H1 (cell line): ENCODE results near the gene KMT5C. TPM values are rescaled to one million over a fixed set of nuclear protein-coding genes. Genes with fewer than 3 reads are reported as not detected.

Experiments
- CTCF ChIA-PET: fragments of 300-600 bp; sonication (Branson Sonifier 250); formaldehyde crosslinking; loops from one replicate; lab custom pipeline; 2021; ENCODE audit not compliant: partially characterized antibody; lab: Charles Lee
- POLR2A ChIA-PET: fragments of 300-600 bp; sonication (Branson Sonifier 250); formaldehyde crosslinking; loops from one replicate; lab custom pipeline; 2021; ENCODE audit warnings: inconsistent platforms; ENCODE audit not compliant: partially characterized antibody; lab: Charles Lee
- DNase-seq, 2 experiments: peaks; one replicate each; pipeline versions ENCODE4 v3.0.0 to v3.0.0-alpha.2; 2010 to 2022; ENCODE audit warnings: low spot score in 2 of 2, low read depth in 1 of 2, mixed read lengths in 1 of 2
- FAIRE-seq: peaks from 2 replicates; lab custom pipeline; 2011; peaks lifted over from hg19 to GRCh38; lab: Jason Lieb, UNC
- H2AFZ ChIP-seq: 2 replicates; pipeline ENCODE4 v1.8.1; 2012; ENCODE audit warnings: low read length, inconsistent platforms
- H2AK5ac ChIP-seq: 2 replicates; pipeline ENCODE4 v1.6.1; 2013; ENCODE audit warnings: low read depth, low read length
- H2BK120ac ChIP-seq: replicated peaks from 2 replicates; pipeline ENCODE3; 2013; ENCODE audit warnings: low read depth, low read length, inconsistent platforms
- H2BK12ac ChIP-seq: 2 replicates; pipeline ENCODE4 v1.6.1; 2013; ENCODE audit warnings: low read depth, low read length
- H2BK15ac ChIP-seq: 2 replicates; pipeline ENCODE4 v1.6.1; 2013; ENCODE audit warnings: low read length
- H2BK20ac ChIP-seq: 2 replicates; pipeline ENCODE4 v1.6.1; 2013; ENCODE audit warnings: low read length
- H2BK5ac ChIP-seq: 2 replicates; pipeline ENCODE4 v1.6.1; 2013; ENCODE audit warnings: low read depth, low read length
- H3K14ac ChIP-seq: 2 replicates; pipeline ENCODE4 v1.6.1; 2013; ENCODE audit warnings: inconsistent platforms; ENCODE audit not compliant: insufficient read length
- H3K18ac ChIP-seq: 2 replicates; pipeline ENCODE4 v1.6.1; 2013; ENCODE audit warnings: low read length; ENCODE audit errors: extremely low read depth
- H3K23ac ChIP-seq: 2 replicates; pipeline ENCODE4 v1.6.1; 2013; ENCODE audit warnings: inconsistent platforms; ENCODE audit not compliant: insufficient read length
- H3K23me2 ChIP-seq: 2 replicates; pipeline ENCODE4 v1.6.1; 2013; ENCODE audit warnings: low read depth, low read length
- H3K27ac ChIP-seq: 2 replicates; pipeline ENCODE4 v1.6.1; 2011; ENCODE audit warnings: low read depth, low read length, inconsistent platforms
- H3K27me3 ChIP-seq, 4 experiments: replicated peaks in 1 of 4; 1 replicate in 1 of 4; 2 replicates in 3 of 4; pipeline versions ENCODE4 v1.6.1 to v1.8.1; 2011 to 2013; ENCODE audit warnings: low read length in 3 of 4, mild to moderate bottlenecking in 3 of 4, inconsistent platforms in 2 of 4, mixed read lengths in 2 of 4, moderate library complexity in 1 of 4; ENCODE audit not compliant: control insufficient read depth in 3 of 4, insufficient read depth in 3 of 4; ENCODE audit errors: extremely low read depth in 1 of 4
- H3K36me3 ChIP-seq, 4 experiments: 2 replicates each; pipeline versions ENCODE4 v1.6.1 to v1.8.1; 2011 to 2013; ENCODE audit warnings: mild to moderate bottlenecking in 4 of 4, low read length in 3 of 4, moderate library complexity in 2 of 4, control low read depth in 1 of 4, inconsistent platforms in 1 of 4; ENCODE audit not compliant: insufficient read depth in 4 of 4, control insufficient read depth in 2 of 4
- H3K4ac ChIP-seq: replicated peaks from 2 replicates; pipeline ENCODE3; 2013; ENCODE audit warnings: low read length, low read depth, mixed read lengths, inconsistent platforms; ENCODE audit not compliant: insufficient read length
- H3K4me1 ChIP-seq, 4 experiments: replicated peaks in 1 of 4; 1 replicate in 1 of 4; 2 replicates in 3 of 4; pipeline versions ENCODE4 v1.6.1 to v1.8.1; 2011 to 2013; ENCODE audit warnings: low read length in 3 of 4, inconsistent platforms in 2 of 4, mixed read lengths in 1 of 4; ENCODE audit not compliant: insufficient read depth in 4 of 4, control insufficient read depth in 3 of 4
- H3K4me2 ChIP-seq, 2 experiments: 2 replicates each; pipeline versions ENCODE4 v1.6.1 to v1.8.1; 2011 to 2013; ENCODE audit warnings: low read depth in 2 of 2, low read length in 2 of 2, control low read depth in 1 of 2, inconsistent platforms in 1 of 2, mild to moderate bottlenecking in 1 of 2; ENCODE audit not compliant: insufficient read depth in 1 of 2
- H3K4me3 ChIP-seq, 4 experiments: fragments of 200-600, 300-600 bp in 1 of 4; sonication (generic), shearing (Covaris generic), sonication (Bioruptor Twin) in 1 of 4; 2 replicates each; pipeline versions ENCODE4 v1.5.1 to v1.8.1; 2011 to 2016; ENCODE audit warnings: low read length in 4 of 4, low read depth in 3 of 4, control low read depth in 2 of 4, inconsistent platforms in 2 of 4, mild to moderate bottlenecking in 2 of 4, mixed read lengths in 1 of 4, moderate library complexity in 1 of 4; ENCODE audit not compliant: insufficient read depth in 2 of 4; ENCODE audit errors: extremely low read depth in 1 of 4
- H3K56ac ChIP-seq: replicated peaks from 2 replicates; pipeline ENCODE3; 2013; ENCODE audit warnings: low read depth, mild to moderate bottlenecking, mixed read lengths, low read length, inconsistent platforms; ENCODE audit not compliant: insufficient read length
- H3K79me1 ChIP-seq: 2 replicates; pipeline ENCODE4 v1.6.1; 2013; ENCODE audit warnings: low read depth, low read length, control low read depth
- H3K79me2 ChIP-seq, 2 experiments: 2 replicates each; pipeline versions ENCODE4 v1.6.1 to v1.8.1; 2012 to 2013; ENCODE audit warnings: low read length in 2 of 2, mild to moderate bottlenecking in 2 of 2, inconsistent platforms in 1 of 2; ENCODE audit not compliant: insufficient read depth in 2 of 2, control insufficient read depth in 1 of 2
- H3K9ac ChIP-seq, 4 experiments: replicated peaks in 1 of 4; 1 replicate in 1 of 4; 2 replicates in 3 of 4; pipeline versions ENCODE4 v1.6.1 to v1.8.1; 2011 to 2013; ENCODE audit warnings: low read depth in 3 of 4, low read length in 3 of 4, control low read depth in 2 of 4, mild to moderate bottlenecking in 2 of 4, moderate library complexity in 2 of 4, inconsistent platforms in 1 of 4; ENCODE audit errors: extremely low read depth in 1 of 4
- H3K9me3 ChIP-seq, 2 experiments: 2 replicates each; pipeline versions ENCODE4 v1.6.1 to v1.8.1; 2012 to 2013; ENCODE audit warnings: mild to moderate bottlenecking in 2 of 2, moderate library complexity in 2 of 2, control low read depth in 1 of 2, inconsistent platforms in 1 of 2, low read depth in 1 of 2, low read length in 1 of 2, mixed read lengths in 1 of 2; ENCODE audit not compliant: insufficient read depth in 2 of 2
- H4K20me1 ChIP-seq, 2 experiments: replicated peaks in 1 of 2; 2 replicates each; pipeline versions ENCODE3 to v1.8.1; 2011 to 2013; ENCODE audit warnings: inconsistent platforms in 2 of 2, low read length in 2 of 2, mild to moderate bottlenecking in 1 of 2; ENCODE audit not compliant: insufficient read depth in 2 of 2, control insufficient read depth in 1 of 2
- H4K5ac ChIP-seq: 2 replicates; pipeline ENCODE4 v1.6.1; 2013; ENCODE audit warnings: low read length, low read depth, mixed read lengths, inconsistent platforms; ENCODE audit not compliant: insufficient read length
- H4K8ac ChIP-seq: 2 replicates; pipeline ENCODE4 v1.8.0; 2013; ENCODE audit warnings: mild to moderate bottlenecking, moderate library complexity, low read length, inconsistent platforms; ENCODE audit not compliant: insufficient read depth; ENCODE audit errors: extremely low read depth
- H4K91ac ChIP-seq: replicated peaks from 2 replicates; pipeline ENCODE3; 2013; ENCODE audit warnings: low read length, mixed read lengths, inconsistent platforms; ENCODE audit not compliant: insufficient read length
- ASH2L ChIP-seq: fragments of 200-600, 300-600 bp; sonication (generic); IDR thresholded peaks from one replicate; pipeline ENCODE4 v1.7.1; 2017; ENCODE audit warnings: low read length
- EGR1 ChIP-seq: IDR thresholded peaks from 2 replicates; pipeline ENCODE4 v1.6.1; 2011; ENCODE audit warnings: low read depth, low read length, borderline replicate concordance
- MAX ChIP-seq: IDR thresholded peaks from 2 replicates; pipeline ENCODE4 v1.6.1; 2012; ENCODE audit warnings: inconsistent platforms
- POLR2AphosphoS5 ChIP-seq: IDR thresholded peaks from 2 replicates; pipeline ENCODE4 v1.6.1; 2011; ENCODE audit warnings: low read depth, low read length
- SIRT6 ChIP-seq: IDR thresholded peaks from one replicate; pipeline ENCODE4 v1.7.1; 2012; ENCODE audit warnings: low read length, inconsistent platforms
- SP1 ChIP-seq: IDR thresholded peaks from 2 replicates; pipeline ENCODE4 v1.6.1; 2011; ENCODE audit warnings: low read depth, low read length
- SRF ChIP-seq: IDR thresholded peaks from 2 replicates; pipeline ENCODE4 v1.6.1; 2011; ENCODE audit warnings: mild to moderate bottlenecking, low read depth, low read length, moderate library complexity
- WGBS, 2 experiments: shearing (Covaris generic) in 1 of 2; methylation state at CpG; one replicate each; pipeline versions ENCODE4 v1.1.6 to v1.1.7; 2013 to 2015; ENCODE audit warnings: low lambda C conversion rate in 2 of 2, mixed read lengths in 2 of 2, inconsistent platforms in 1 of 2, low coverage in 1 of 2, missing lambda C conversion rate in 1 of 2; ENCODE audit not compliant: insufficient replicate concordance in 2 of 2, insufficient coverage in 1 of 2, insufficient read length in 1 of 2; ENCODE audit errors: extremely low coverage in 1 of 2, missing lambda C conversion rate in 1 of 2; 5-methylcytosine and 5-hydroxymethylcytosine counted together
- polyA plus RNA-seq, 7 experiments: library from polyadenylated mRNA; depleted of rRNA in 3 of 7; stranded (reverse) in 5 of 7; unstranded in 2 of 7; fragments of >200 nt in 5 of 7; fragments of 200-250 nt in 2 of 7; gene quantifications; 1 replicate in 5 of 7; 2 replicates in 1 of 7; 4 replicates in 1 of 7; pipeline versions ENCODE4 v1.2.1 to v1.2.3, GENCODE V29; 2011 to 2013; ENCODE audit warnings: missing spikeins in 2 of 7, mixed read lengths in 2 of 7
- total RNA-seq: library from RNA; stranded (reverse); fragmentation: NEBNext Ultra II Directional; extraction: Animal tissue kit (Norgen Biotek cat#: 25700); gene quantifications from 2 replicates; pipeline ENCODE4 v1.2.1, GENCODE V29; 2021

KMT5C gene
- total and polyA plus RNA-seq, 2 of the 8 experiments (the other 6 are each of a cell fraction or from before 2014, with no cell fraction given), result 24.9 to 31.5 TPM

GRCh38 chr19:55303477-55303876 lies 36.2 kb upstream of the KMT5C start:
- Histone ChIP-seq H3K36me3 (peaks cover 16 to 44% (median 36%) of the 10 kb centered on the region in 4 experiments), H2BK120ac (no peak overlapping the region), H3K23me2 (peaks cover 2% of the 10 kb centered on the region; the same call in 1 of the 2 replicates), H3K23ac (no peak overlapping the region), H4K8ac (no peak overlapping the region), H2AFZ (no peak overlapping the region), H3K4me3 (no peak overlapping the region), H4K5ac (no peak overlapping the region), H4K20me1 (peaks cover 0 to 5% of the 10 kb centered on the region in 2 experiments), H3K56ac (no peak overlapping the region), H3K27ac (no peak overlapping the region), H3K79me1 (no peaks in the 10 kb centered on the region; the same call in 1 of the 2 replicates), H3K18ac (no peak overlapping the region), H4K91ac (no peak overlapping the region), H3K9me3 (no peaks in the 10 kb centered on the region), H2AK5ac (no peak overlapping the region), H3K79me2 (no peaks in the 10 kb centered on the region), H3K4me1 (peaks cover 0 to 8% (median 3%) of the 10 kb centered on the region in 4 experiments; a peak in 3 of 7 replicates), H3K14ac (no peak overlapping the region), H3K4ac (no peak overlapping the region), H3K9ac (no peak overlapping the region), H2BK12ac (no peak overlapping the region), H3K4me2 (no peak overlapping the region), H2BK15ac (no peak overlapping the region), H3K27me3 (no peaks in the 10 kb centered on the region), H2BK5ac (no peak overlapping the region), H2BK20ac (no peak overlapping the region)
- POLR2A ChIA-PET, result interaction anchor here (0.6 to 3.8 kb wide), 7 partner anchors 8 to 88 kb away, joined by 3 to 32 read pairs (median 4); partner anchors contain the start of gene KMT5C
- FAIRE-seq (no peak), DNase-seq (no peak)
- TF ChIP-seq MAX (no peak), SP1 (no peak), POLR2AphosphoS5 (no peak), SIRT6 (no peak), SRF (no peak), EGR1 (no peak), ASH2L (no peak)
- CTCF ChIA-PET, result interaction anchor here (0.6 to 3.9 kb wide), 11 partner anchors 9 to 200 kb away, joined by 3 to 37 read pairs (median 11); partner anchors contain the start of genes GARIN5B, KMT5C, TMEM150B and TMEM238
- 91% methylated on average over 11 of the region's 11 CpGs; no CpG with 5 or more reads in 1 of the 2 experiments for WGBS, 2 experiments
